ENCODE data around the gene ADAM21.
"Not testable (repeated sequence)": the region's sequence is repeated elsewhere in the genome, so short reads cannot be mapped to it uniquely, and the experiment has no call there.

Gene ADAM21

DNA sequence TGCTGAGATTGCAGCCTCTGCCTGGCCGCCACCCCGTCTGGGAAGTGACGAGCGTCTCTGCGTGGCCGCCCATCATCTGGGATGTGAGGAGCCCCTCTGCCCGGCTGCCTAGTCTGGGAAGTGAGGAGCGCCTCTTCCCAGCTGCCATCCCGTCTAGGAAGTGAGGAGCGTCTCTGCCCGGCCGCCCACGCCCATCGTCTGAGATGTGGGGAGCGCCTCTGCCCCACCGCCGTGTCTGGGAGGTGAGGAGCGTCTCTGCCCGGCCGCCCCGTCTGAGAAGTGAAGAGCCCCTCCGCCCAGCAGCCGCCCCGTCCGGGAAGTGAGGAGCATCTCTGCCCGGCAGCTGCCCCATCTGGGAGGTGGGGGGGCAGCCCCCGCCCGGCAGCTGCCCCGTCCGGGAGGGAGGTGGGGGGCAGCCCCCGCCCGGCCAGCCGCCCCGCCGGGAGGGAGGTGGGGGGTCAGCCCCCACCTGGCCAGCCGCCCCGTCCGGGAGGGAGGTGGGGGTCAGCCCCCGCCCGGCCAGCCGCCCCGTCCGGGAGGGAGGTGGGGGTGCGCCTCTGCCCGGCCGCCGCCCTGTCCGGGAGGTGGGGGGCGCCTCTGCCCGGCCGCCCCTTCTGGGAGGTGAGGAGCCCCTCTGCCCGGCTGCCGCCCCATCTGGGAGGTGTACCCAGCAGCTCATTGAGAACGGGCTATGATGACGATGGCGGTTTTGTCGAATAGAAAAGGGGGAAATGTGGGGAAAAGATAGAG lies 25.6 kb downstream of the ADAM21 start:
- not testable (repeated sequence) for H3K9me3 ChIP-seq (ENCODE audit: insufficient read depth, low read depth, low read length); H3K9ac ChIP-seq (ENCODE audit: low read depth, low read length); H3K27me3 ChIP-seq (ENCODE audit: insufficient read depth, low read length); H3K4me1 ChIP-seq (ENCODE audit: insufficient read depth, low read length); H3K27ac ChIP-seq (ENCODE audit: low read depth, low read length); H3K4me3 ChIP-seq (ENCODE audit: low read length); H3K36me3 ChIP-seq (ENCODE audit: insufficient read depth, low read length)
- 96% methylated on average over 55 of the region's 57 CpGs for whole genome bisulfite sequencing

DNA sequence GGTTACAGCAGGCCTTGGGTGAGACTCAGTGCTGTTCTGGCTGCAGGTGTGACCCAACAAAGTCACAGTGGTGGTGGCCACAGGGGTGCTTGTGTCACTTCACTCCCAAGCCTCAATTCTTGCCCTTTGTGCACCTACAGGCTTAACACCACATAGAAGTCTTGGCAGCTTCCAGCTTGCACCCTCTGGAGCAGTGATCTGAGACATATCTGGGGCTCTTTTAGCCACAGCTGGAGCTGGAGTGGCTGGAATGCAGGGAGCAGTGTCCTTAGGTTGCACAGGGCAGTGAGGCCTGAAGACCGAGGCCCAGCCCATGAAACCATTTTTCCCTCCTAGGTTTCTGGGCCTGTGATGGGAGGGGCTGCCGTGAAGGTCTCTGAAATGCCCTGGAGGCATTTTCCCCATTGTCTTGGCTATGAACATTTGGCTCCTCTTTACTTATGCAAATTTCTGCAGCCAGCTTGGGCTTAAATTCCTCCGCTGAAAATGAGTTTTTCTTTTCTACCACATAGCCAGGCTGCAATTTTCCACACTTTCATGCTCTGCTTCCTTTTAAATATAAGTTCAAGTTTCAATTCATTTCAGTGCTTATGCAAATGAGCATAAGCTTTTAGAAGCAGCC lies 37.7 kb downstream of the ADAM21 start:
- Histone ChIP-seq H3K4me1 (ENCODE audit: insufficient read depth, low read length) (no peaks in the 10 kb centered on the region), H3K4me3 (ENCODE audit: low read length) (no peak overlapping the region), H3K36me3 (ENCODE audit: insufficient read depth, low read length) (0 out of 2 replicates have a peak, but pooled peaks cover 3% of the 10 kb centered on the region), H3K27me3 (ENCODE audit: insufficient read depth, low read length) (no peaks in the 10 kb centered on the region), H3K9ac (ENCODE audit: low read depth, low read length) (no peak overlapping the region), H3K9me3 (ENCODE audit: insufficient read depth, low read depth, low read length) (peaks cover 55% of the 10 kb centered on the region), H3K27ac (ENCODE audit: low read depth, low read length) (peak overlapping the region; percentile 46; the same call in 1 of the 2 replicates)
- 61% methylated on average over 3 of the region's 3 CpGs for WGBS

DNA sequence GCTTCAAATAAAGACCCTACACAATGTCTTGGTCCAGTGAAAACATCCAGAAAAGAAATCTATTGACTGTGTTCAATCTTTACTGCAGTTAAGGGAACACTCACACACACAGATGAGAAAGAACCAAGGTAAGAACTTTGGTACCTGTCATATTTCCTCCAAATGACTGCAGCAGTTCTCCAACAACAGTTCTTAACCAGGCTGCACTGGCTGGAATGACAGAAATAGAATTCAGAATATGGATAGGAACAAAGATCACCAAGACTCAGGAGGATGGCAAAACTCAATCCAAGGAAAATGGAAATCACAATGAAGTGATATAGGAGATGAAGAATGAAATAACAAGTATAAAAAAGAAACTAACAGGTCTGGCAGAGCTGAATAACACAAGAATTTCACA lies 46.2 kb downstream of the ADAM21 start:
- no peak overlapping the region for H3K27ac ChIP-seq (ENCODE audit: low read depth, low read length)
- H3K36me3 ChIP-seq (ENCODE audit: insufficient read depth, low read length), result no peaks in the 10 kb centered on the region
- peaks cover 11% of the 10 kb centered on the region for H3K9me3 ChIP-seq (ENCODE audit: insufficient read depth, low read depth, low read length)
- no peak overlapping the region for H3K4me3 ChIP-seq (ENCODE audit: low read length)
- H3K4me1 ChIP-seq (ENCODE audit: insufficient read depth, low read length), result no peaks in the 10 kb centered on the region
- H3K27me3 ChIP-seq (ENCODE audit: insufficient read depth, low read length), result no peaks in the 10 kb centered on the region
- no peak overlapping the region for H3K9ac ChIP-seq (ENCODE audit: low read depth, low read length)
